ENCODE results near the gene CHRNB1. TPM values are rescaled to one million over a fixed set of nuclear protein-coding genes. Genes with fewer than 3 reads are reported as not detected.
"Not testable (repeated sequence)": the region's sequence is repeated elsewhere in the genome, so short reads cannot be mapped to it uniquely, and the experiment has no call there.

CHRNB1 gene
- polyA plus RNA-seq, 1 donor from 2014 or later, result 13.8 TPM

DNA sequence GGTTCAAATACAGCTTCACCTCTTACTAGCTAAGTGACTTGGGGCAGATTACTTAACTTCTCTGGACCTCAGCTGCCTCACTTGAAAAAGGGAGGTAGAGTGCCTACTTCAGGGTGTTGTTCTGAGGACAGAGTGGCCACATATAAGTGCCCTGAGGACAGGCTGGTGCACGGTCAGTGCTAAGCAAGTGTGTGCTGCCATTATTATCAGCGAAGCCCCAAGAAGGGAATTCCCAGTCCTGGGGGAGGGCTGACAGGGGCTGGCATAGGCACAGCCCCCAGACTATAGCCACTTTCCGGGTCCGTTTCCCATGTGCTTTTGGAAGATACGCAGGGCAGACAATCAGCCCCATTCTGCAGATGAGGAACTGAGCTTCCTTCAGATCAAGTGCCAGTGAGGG is 32.1 kb downstream of the CHRNB1 start:
- Mint-ChIP-seq H3K36me3 (no peaks in the 10 kb centered on the region), H3K4me3 (peak overlapping the region in 3 of 4 donors; percentile 82 to 95 (median 89)), H3K4me1 (peaks cover 27 to 34% (median 34%) of the 10 kb centered on the region in 3 donors), H3K27ac (peak overlapping the region in 2 of 3 donors; percentile 63 to 84), H3K27me3 (no peaks in the 10 kb centered on the region), H3K9me3 (no peaks in the 10 kb centered on the region)

DNA sequence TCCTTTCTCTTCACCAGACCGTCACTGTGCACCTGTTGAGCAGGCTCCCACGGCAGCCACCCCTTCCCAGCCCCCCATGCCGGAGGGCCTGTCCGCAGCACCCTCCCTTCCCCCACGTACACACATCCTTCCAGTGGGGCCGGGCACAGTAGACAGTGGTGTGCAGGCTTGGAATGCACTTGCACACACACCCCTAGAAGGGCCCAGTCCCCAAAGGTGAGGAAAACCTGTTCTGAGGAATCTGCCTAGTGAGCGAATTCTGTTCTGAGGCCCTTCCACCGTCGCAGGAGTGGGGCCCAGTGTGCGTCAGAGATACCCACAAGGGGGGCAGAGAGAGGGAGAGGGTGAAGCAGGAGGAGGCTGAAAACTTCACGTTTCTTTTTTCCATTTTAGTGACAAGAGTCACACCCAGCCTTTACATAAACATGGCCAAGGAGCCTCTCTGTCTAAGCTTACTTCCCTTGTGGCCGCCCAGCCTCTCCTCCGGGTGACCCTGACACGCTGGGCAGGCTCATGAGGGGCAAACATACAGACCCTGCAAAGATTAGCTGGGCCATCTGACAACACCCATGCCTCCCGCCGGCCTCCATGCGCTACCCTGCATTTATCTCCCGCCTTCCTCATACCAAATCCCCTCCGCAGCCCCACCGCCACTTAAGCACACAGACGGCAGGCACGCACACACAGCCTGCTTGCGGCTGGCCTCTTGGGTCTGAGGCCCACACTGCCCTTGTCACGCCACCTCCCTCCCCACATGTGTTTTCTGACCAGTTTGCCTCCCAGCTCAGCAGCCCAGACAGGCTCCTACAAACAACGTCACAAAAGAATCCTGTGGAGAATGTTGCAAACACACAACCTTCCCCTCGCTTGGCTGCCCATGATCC is 32.8 kb downstream of the CHRNB1 start:
- Mint-ChIP-seq H3K27me3 (no peaks in the 10 kb centered on the region), H3K4me3 (peak overlapping the region; percentile 82 to 96 (median 92)), H3K9me3 (no peaks in the 10 kb centered on the region), H3K36me3 (no peaks in the 10 kb centered on the region), H3K27ac (peak overlapping the region; percentile 81 to 95 (median 84)), H3K4me1 (peaks cover 29 to 35% (median 34%) of the 10 kb centered on the region in 3 donors)

GRCh38 chr17:7478276-7479212 is 33.7 kb downstream of the CHRNB1 start:
- Mint-ChIP-seq H3K4me3 (peak overlapping the region; percentile 82 to 96 (median 92)), H3K27ac (peak overlapping the region; percentile 81 to 95 (median 84)), H3K9me3 (no peaks in the 10 kb centered on the region), H3K27me3 (no peaks in the 10 kb centered on the region), H3K4me1 (peaks cover 33 to 35% (median 35%) of the 10 kb centered on the region in 3 donors), H3K36me3 (no peaks in the 10 kb centered on the region)

DNA sequence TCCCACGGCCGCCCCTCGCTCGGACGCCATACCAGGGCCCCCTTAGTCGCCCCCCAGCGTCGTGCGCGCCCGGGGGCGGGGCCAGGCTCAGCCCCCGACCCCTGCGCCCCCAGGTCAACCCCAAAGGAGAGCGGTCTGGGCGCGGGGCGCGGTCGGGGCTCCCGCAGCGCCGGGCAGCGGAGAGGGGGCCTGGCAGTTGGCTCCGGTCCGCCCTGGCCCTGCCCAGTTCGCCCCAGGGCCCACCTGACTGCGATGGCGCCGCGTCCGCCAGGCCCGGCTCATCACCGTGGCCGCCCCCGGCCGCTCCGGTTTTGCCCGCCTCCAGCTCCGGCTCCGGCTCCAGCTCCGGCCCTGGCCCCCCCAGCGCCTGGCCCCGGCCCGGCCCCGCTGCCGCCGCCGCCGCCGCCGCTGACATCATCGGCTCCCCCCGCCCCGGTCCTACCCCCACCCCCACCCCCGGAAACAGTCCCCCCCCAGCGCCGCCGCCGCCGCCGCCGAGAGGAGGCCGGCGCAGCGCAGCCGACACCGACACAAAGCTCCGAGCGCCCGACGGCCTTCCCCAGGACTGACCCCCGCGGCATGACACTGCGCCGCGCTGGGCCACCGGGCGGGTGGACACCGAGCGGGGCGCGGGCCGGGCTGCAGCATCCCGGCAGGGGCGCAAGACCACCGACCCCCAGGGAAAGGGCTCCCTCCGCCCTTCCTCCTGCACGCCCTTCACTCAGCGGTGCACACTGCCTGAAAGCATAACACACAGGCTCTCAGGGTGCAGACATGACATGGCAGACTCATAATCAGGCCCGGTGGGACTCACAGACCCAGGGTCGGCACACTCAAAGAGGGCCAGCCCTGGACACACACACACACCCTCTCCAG is 34.6 kb downstream of the CHRNB1 start, which contains the start of gene ZBTB4:
ZBTB4 (minus strand) TSS at position 419 of the 876 bp plus-strand sequence. CDS start 12,830 bp downstream, outside the sequence.
- H3K27me3 Mint-ChIP-seq, result no peaks in the 10 kb centered on the region
- H3K9me3 Mint-ChIP-seq, result no peaks in the 10 kb centered on the region
- H3K27ac Mint-ChIP-seq, result peak within 1 kb of the TSS; percentile 96 to 99 (median 98)
- H3K36me3 Mint-ChIP-seq, result no peaks in the 10 kb centered on the region
- H3K4me3 Mint-ChIP-seq, result peak within 1 kb of the TSS; percentile 89 to 98 (median 96)
- peaks cover 33 to 40% (median 35%) of the 10 kb centered on the region in 3 donors for H3K4me1 Mint-ChIP-seq

- H3K4me3 Mint-ChIP-seq, result peak overlapping the region; percentile 89 to 98 (median 94)
- H3K36me3 Mint-ChIP-seq, result no peaks in the 10 kb centered on the region
- peak overlapping the region; percentile 96 to 99 (median 98) for H3K27ac Mint-ChIP-seq
- no peaks in the 10 kb centered on the region for H3K9me3 Mint-ChIP-seq
- H3K4me1 Mint-ChIP-seq, result peaks cover 34 to 45% (median 37%) of the 10 kb centered on the region in 3 donors
- H3K27me3 Mint-ChIP-seq, result no peaks in the 10 kb centered on the region
Observed at GRCh38 chr17:7480089-7480384, 35.2 kb downstream of the CHRNB1 start.

GRCh38 chr17:7481275-7481674 is 36.4 kb downstream of the CHRNB1 start, which contains the start of gene SLC35G6:
Gene SLC35G6 (plus strand): TSS chr17:7481446. CDS start chr17:7481517, 71 bp downstream.
- Mint-ChIP-seq H3K4me3 (peak within 1 kb of the TSS; percentile 84 to 98 (median 92)), H3K4me1 (peaks cover 39 to 48% (median 43%) of the 10 kb centered on the region in 3 donors), H3K27ac (peak within 1 kb of the TSS; percentile 96 to 99 (median 98))
- not testable (repeated sequence) for H3K36me3 Mint-ChIP-seq, H3K27me3 Mint-ChIP-seq, H3K9me3 Mint-ChIP-seq

- not testable (repeated sequence) for H3K36me3 Mint-ChIP-seq, H3K9me3 Mint-ChIP-seq, H3K27me3 Mint-ChIP-seq
- Mint-ChIP-seq H3K4me1 (peaks cover 42 to 46% (median 45%) of the 10 kb centered on the region in 3 donors), H3K4me3 (peak overlapping the region; percentile 51 to 98 (median 69)), H3K27ac (peak overlapping the region in 2 of 3 donors; percentile 71 to 99)
Observed at GRCh38 chr17:7481842-7482741, 37.2 kb downstream of the CHRNB1 start.

GRCh38 chr17:7482742-7483088 is 37.9 kb downstream of the CHRNB1 start:
- H3K4me1 Mint-ChIP-seq, result peaks cover 44 to 45% (median 44%) of the 10 kb centered on the region in 3 donors
- H3K4me3 Mint-ChIP-seq, result peak overlapping the region; percentile 97 to 100 (median 98)
- H3K27me3 Mint-ChIP-seq, H3K9me3 Mint-ChIP-seq, H3K36me3 Mint-ChIP-seq: not testable (repeated sequence)
- peak overlapping the region; percentile 99 to 100 (median 100) for H3K27ac Mint-ChIP-seq

DNA sequence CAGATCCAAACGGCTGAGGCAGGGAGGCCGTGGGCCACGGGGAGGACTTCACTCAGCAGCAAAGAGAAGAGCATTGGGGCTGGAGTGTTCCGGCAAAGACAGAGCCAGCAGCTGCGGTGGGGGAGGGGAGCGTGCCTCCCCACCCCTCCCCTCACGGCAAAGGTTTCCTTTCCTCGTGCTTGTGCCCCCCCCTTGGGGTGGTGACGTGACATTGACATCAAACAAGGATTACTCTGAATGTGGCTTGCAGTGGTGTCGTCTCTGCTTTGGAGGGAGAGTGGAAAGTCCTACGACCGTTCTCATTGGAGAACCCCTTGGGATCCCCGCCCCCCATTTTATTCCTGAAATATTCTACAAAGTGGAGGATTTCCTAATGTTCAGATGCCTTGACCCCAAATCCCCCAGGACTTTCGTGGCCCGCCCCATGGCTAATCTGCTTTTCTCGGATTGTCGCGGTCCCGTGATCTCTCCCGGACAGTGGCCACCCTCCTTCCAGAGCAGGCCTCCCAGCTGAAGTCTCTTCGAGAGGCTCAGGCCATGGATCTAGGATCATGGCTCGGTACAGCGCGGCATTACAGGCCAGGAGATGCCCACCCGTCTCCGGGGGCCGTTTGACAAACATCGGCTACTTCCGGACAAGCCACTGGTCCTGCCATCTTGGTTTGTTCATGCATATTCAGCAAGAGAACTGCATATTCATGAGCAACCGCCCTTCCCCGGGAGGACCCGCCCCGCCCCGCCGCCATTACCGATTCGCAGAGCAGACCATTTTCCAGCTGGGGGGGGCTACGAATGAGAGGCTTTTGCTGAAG is 38.6 kb downstream of the CHRNB1 start:
- H3K36me3 Mint-ChIP-seq, result no peaks in the 10 kb centered on the region
- peak overlapping the region; percentile 99 to 100 (median 100) for H3K27ac Mint-ChIP-seq
- peak overlapping the region; percentile 97 to 100 (median 98) for H3K4me3 Mint-ChIP-seq
- no peaks in the 10 kb centered on the region for H3K9me3 Mint-ChIP-seq
- H3K27me3 Mint-ChIP-seq, result no peaks in the 10 kb centered on the region
- H3K4me1 Mint-ChIP-seq, result peaks cover 37 to 40% (median 39%) of the 10 kb centered on the region in 3 donors

DNA sequence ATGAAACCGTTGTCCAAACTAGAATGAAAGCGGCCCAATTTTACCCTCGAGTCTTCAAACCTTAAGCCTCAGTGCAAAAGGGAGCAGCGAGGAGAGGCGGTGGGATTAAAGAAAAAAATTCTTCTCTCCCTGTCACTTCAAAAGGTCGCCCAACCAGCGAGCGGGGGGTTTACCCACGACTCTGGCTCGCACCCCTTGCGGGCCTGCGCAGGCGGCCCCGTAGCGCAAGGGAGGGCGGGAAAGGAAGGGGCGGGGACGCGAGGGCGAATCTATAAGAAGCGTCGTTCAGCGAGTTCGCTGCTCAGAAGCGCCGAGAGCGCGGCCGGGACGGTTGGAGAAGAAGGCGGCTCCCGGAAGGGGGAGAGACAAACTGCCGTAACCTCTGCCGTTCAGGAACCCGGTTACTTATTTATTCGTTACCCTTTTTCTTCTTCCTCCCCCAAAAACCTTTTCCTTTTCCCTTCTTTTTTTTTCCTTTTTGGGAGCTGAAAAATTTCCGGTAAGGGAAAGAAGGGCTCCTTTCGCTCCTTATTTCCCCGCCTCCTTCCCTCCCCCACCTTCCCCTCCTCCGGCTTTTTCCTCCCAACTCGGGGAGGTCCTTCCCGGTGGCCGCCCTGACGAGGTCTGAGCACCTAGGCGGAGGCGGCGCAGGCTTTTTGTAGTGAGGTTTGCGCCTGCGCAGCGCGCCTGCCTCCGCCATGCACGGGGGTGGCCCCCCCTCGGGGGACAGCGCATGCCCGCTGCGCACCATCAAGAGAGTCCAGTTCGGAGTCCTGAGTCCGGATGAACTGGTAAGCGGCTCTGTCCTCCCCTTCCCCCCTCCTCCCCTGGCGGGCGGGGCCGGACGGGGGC is 39.4 kb downstream of the CHRNB1 start, which contains the start of gene POLR2A:
POLR2A (plus strand) TSS at position 300 of the 852 bp plus-strand sequence.
- Mint-ChIP-seq H3K4me3 (peak within 1 kb of the TSS; percentile 97 to 100 (median 98)), H3K4me1 (peaks cover 41 to 44% (median 43%) of the 10 kb centered on the region in 3 donors), H3K9me3 (no peaks in the 10 kb centered on the region), H3K36me3 (no peaks in the 10 kb centered on the region), H3K27me3 (no peaks in the 10 kb centered on the region), H3K27ac (peak within 1 kb of the TSS; percentile 99 to 100 (median 100))

DNA sequence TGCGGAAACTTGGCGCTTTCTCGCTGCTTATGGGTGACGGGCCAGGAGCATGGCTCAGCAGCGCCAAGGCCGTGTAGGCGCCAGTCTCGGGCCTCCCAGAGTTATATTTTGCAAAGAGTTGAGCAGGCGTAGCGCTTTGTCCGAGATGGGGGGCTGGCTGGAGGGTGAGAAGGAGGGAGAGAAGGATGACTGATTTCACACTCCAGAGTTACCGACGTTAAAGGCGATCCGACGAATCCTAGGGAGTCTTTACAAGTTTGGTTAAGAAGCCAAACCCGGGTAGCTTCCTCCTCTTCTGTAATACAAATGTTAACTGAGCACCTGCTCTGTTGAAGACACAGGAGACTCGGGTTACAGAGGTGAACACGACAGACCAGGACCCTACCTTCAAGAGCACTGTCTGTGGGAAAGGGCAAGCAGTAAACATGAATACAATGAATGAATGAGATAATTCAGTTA is 40.1 kb downstream of the CHRNB1 start:
- Mint-ChIP-seq H3K27me3 (no peaks in the 10 kb centered on the region), H3K9me3 (no peaks in the 10 kb centered on the region), H3K4me1 (peaks cover 41 to 44% (median 43%) of the 10 kb centered on the region in 3 donors), H3K4me3 (peak overlapping the region; percentile 97 to 100 (median 98)), H3K27ac (peak overlapping the region; percentile 99 to 100 (median 100)), H3K36me3 (no peaks in the 10 kb centered on the region)

- Mint-ChIP-seq H3K4me3 (peak overlapping the region; percentile 74 to 91 (median 78)), H3K4me1 (peaks cover 42 to 47% (median 45%) of the 10 kb centered on the region in 3 donors), H3K9me3 (no peaks in the 10 kb centered on the region), H3K36me3 (no peaks in the 10 kb centered on the region), H3K27me3 (no peaks in the 10 kb centered on the region), H3K27ac (peak overlapping the region; percentile 51 to 67 (median 56))
Observed at GRCh38 chr17:7486181-7486580, 41.3 kb downstream of the CHRNB1 start.

All from IgD-negative memory B cell (primary cell).